ENCODE measurements around the gene DUS1L.
A peak's percentile ranks its signal among the peaks of the same experiment; 100 is the strongest.

DUS1L gene

DNA sequence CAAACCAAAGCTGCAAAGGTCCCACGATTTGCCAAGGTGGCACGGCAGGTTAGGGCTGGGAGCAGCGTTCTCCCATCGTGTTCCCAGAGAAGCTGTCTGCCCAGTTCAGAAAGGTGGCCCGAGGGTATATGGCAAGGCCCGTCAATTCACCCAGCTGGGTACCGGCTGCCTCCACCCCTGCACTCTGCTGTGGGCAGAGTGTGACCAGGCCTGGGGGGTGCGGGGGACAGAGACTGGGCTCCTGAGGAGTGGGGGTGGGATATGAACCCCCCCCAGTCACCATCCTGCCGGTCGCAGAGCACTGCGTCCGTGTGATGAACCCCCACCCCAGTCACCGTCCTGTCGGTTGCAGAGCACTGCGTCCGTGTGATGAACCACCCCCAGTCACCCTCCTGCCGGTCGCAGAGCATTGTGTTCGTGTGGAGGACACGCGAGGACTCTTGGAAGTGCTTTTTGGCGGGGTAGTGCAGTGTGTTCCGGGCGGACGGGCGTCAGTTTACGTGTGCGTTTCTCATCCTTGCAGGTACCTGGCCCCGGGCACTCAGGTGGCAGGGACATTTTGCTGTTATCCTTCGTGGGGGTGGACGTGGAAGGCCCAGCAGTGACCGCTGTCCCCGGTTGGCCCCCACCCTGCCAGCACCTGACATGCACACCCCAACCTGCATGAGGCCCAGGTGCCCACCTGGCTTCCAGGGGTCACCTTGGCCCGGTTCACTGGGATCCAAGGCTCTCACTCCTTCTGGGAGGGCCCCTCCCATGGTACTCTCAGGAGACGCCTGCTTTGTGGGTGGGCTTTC is 35.1 kb upstream of the DUS1L start:
- DNase-seq, result no peak

DNA sequence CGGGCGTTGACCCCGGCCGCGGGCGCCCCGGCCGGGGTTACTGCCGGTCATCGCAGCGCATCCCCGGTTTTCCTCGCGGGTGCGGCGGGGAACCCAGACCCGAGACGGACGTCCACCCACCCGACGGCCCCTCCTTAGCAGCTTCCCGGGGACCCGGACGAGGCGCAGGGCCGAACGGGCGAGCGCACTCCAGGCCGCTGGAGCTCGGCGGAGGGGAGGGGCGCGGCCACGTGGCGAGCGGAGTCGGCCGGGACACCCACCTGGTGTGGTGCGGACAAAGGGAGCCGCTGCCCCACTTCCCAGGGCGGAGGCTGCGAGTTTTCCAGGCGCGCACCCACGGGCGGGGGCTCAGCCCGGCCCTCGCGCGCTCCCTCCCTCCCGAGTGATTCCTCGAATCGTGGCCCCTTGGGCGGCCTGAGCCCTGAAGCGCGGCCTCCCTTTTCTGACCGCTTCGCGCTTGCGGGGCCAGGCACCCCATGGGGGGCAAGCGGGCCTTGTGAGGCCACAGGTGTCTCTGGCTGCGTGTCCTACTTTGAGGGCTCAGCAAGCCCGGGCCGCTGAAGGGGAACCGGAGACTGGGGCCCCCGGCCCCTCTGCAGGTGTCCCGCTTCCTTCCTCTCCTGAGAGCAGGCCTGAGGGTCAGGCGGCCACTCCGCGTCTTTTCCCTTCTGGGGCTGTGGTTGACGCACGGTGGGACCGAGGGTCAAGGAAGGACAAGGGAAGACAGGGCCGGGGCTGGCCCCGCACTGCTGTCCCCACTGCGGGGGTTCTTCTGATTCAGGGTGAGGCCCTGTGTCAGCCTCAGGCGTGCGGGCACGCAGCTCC is 33.5 kb upstream of the DUS1L start:
- no peak for DNase-seq

DNA sequence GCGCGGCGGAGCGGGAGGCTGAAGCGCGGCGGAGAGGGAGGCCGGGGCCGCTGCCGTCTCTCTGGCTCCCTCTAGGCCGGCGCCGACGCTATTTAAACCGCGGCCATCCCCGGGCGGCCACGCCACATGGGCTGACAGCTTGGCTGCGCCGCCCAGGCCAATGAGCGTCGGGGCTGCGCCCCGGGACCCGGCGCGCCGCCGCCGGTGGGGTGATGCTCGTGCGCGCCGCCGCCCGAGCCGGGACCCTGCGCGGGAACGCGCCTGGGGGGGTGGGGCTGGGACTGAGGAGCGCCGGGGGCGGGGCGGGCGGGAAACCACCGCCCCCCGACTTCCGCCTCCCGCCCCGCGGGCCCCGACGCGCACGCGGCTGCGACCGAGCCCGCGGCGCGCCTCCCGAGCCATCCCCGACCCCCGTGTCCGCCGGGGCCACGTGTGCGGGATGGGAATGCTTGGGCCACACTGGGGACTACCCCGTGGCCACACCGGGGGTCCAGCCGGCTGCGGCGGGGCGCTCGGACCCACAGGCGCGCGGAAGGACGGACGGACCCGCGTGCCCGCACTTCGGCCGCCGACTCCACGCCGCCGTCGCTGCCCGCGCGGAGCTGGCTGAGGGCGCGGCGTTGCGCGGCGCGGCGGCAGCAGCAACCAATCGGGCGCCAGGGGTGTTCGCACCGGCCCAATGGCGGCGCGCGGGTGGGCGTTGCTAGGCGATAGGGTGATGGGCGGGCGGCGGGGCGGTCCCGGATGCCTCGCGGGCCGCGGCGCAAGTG is 32.8 kb upstream of the DUS1L start, which contains the start of gene FASN:
TSS of gene FASN (minus strand) at position 68 of the 770 bp plus-strand sequence. CDS start 1,791 bp downstream, outside the sequence.
- peak; percentile 97 for DNase-seq

- no peak for DNase-seq
Observed at GRCh38 chr17:82097919-82098168, 32.2 kb upstream of the DUS1L start.

- DNase-seq, result no peak
Observed at GRCh38 chr17:82097184-82097918, 31.7 kb upstream of the DUS1L start.

GRCh38 chr17:82096709-82097183 is 31.1 kb upstream of the DUS1L start:
- no peak for DNase-seq

DNA sequence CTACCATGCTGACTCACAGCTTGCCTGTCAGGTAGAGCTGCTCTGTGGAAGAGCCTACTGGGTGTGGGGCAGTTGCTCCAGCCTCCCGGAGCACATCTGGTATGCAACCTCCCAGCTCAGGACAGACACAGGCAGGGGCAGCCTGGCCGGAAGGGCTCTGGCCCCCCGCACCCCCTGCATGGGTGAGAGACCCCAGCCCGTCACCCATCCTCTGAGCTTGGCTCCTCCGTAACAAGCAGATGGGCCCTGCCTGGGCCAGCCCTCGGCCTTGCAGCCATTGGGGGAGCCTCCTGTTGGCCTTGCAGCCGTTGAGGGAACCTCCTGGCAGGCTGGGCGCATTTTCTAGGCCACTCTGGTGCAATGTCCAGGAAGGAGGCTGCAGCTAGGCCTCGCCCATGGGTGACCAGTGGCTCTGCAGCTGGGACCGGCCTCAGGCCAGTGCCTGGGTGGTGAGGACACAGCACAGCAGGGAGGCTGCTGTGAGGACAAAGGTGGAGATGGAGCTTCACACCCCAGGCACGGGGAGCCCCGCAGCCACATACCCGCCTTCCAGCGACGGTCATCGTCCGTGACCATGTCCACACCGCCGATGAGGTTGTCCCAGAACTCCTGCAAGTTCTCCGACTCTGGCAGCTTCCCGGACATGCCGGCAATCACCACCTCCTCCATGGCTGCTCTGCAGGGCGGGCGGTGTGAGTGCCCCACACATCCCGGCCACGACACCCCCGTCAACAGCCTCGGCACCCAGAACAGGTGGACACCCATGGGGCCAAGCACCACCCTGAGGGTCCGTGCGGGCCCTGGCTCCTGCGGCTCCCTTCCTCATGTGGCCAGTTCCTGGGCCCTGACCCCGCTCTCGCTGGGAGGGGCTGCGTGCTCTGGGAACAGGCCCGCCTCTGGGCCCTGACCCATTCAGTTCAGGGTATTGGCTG is 30.4 kb upstream of the DUS1L start:
- DNase-seq, result no peak

GRCh38 chr17:82094931-82095776 is 29.6 kb upstream of the DUS1L start:
- DNase-seq, result peak; percentile 13

GRCh38 chr17:82092995-82093751 is 27.6 kb upstream of the DUS1L start:
- DNase-seq, result peak; percentile 17

GRCh38 chr17:82092628-82092994 is 27.0 kb upstream of the DUS1L start:
- DNase-seq, result no peak

- DNase-seq, result peak; percentile 15
Observed at GRCh38 chr17:82092094-82092586, 26.5 kb upstream of the DUS1L start.

DNA sequence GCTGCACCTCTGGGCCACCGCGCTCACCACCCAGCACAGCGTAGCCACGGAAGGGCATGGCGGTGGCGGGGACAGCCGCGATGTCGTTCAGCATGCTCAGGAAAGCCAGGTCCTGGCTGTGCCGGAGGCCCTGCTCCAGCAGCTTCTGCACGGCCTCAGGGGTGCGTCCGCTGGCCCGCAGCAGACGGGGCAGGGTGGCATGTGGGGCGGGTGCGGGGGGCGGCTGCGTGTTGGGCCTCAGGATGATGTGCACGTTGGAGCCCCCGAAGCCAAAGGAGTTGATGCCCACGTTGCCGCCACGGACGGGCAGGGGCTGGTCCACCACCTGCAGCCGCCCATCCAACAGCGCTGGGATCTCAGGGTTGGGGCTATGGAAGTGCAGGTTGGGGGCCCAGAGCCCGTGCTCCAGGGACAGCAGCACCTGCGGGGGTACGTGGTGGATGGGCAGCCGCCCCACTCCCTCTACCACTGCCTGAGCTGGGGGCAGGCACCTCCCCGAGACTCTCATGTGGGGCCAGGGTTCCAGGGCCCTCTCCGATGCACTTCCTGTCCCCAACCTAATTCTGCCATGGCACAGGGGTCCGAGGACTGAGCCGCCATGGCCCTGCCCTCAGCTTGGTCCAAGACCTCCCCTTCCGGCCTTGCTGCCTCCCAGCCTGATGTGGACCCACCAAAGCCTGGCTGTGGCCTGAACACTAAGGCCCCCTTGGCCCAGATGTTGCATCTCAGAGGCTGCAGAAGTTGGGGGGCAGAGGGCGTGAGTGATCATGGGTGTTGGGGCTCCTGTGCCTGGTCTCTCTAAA is 25.9 kb upstream of the DUS1L start:
- DNase-seq, result no peak

DNA sequence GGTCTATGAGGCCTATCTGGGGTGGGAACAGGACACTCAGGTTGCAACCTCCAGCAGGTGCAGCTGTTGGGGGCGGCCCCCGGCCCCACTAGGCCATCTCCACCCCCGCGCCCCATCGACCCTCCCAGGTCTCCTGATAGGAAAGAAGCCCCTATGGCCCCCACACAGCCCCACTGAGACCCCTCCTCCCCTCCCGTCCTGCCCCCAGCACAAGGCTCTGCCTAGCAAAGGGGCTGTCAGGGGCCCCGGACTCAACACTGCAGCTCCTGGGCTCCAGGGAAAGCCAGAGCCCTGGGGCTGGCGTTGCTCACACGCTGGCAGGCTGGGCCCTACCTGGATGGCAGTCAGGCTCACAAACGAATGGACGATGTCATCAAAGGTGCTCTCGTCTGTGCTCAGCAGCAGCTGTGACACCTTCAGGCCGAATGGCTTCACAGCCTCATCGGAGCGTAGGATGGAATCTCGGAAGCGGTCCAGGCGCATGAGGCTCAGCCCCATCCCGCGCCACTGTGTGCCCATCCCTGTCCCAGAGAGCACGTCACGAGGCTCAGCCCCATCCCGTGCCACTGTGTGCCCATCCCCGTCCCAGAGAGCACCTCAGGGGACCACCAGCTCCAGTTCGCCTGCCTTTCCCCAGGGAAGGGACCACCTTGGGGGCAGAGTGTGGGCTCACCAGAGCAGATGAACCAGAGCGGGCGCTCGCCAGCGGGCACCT is 25.1 kb upstream of the DUS1L start:
- DNase-seq, result no peak

GRCh38 chr17:82089723-82090548 is 24.3 kb upstream of the DUS1L start:
- DNase-seq, result peak; percentile 14

- peak; percentile 20 for DNase-seq
Observed at GRCh38 chr17:82088838-82089722, 23.5 kb upstream of the DUS1L start.

All from femur (tissue), 1 donor.